Gastrocnemius medialis (tissue), 4 donors: Measurements from ENCODE around the gene PLCG2. TPM values are rescaled to one million over a fixed set of nuclear protein-coding genes. Genes with fewer than 3 reads are reported as not detected.
A peak's percentile ranks its signal among the peaks of the same experiment; 100 is the strongest.

Source experiments
- ATAC-seq, 2 donors: fragments of 150-250 bp; one replicate each; pipeline ENCODE4 v1.9.1; 2016
- DNase-seq, 2 donors: peaks; one replicate each; pipeline ENCODE4 v3.0.0-alpha.2; 2019
- H3K27ac ChIP-seq, 4 donors: fragments of 200-600 bp; sonication (generic); 1 replicate in 1 of 4; 2 replicates in 3 of 4; pipeline ENCODE4 v1.5.1; 2016 to 2018; ENCODE audit warnings: mild to moderate bottlenecking in 2 of 4, moderate library complexity in 1 of 4
- H3K27me3 ChIP-seq, 3 donors: fragments of 200-600 bp; sonication (generic) in 2 of 3; 1 replicate in 1 of 3; 2 replicates in 2 of 3; pipeline versions ENCODE4 v1.5.1 to v1.6.0; 2016 to 2019; ENCODE audit warnings: mild to moderate bottlenecking in 1 of 3, moderate library complexity in 1 of 3
- H3K36me3 ChIP-seq, 2 donors: fragments of 200-600 bp; sonication (generic) in 1 of 2; one replicate each; pipeline ENCODE4 v1.5.1; 2017 to 2018
- H3K4me1 ChIP-seq, 2 donors: fragments of 200-600 bp; sonication (generic) in 1 of 2; one replicate each; pipeline ENCODE4 v1.5.1; 2016 to 2017; ENCODE audit warnings: mild to moderate bottlenecking in 2 of 2
- H3K4me3 ChIP-seq, 4 donors: fragments of 200-600 bp; sonication (generic) in 3 of 4; 1 replicate in 1 of 4; 2 replicates in 3 of 4; pipeline ENCODE4 v1.5.1; 2016 to 2019; ENCODE audit warnings: mild to moderate bottlenecking in 2 of 4
- H3K9me3 ChIP-seq, 3 donors: fragments of 200-600 bp; sonication (generic) in 2 of 3; 1 replicate in 1 of 3; 2 replicates in 2 of 3; pipeline ENCODE4 v1.5.1; 2016 to 2019
- CTCF ChIP-seq, 5 experiments: fragments of 450-650 bp in 3 of 5; fragments of 200-600 bp in 2 of 5; sonication (generic) in 2 of 5; IDR thresholded peaks in 4 of 5; conservative IDR thresholded peaks in 1 of 5; 1 replicate in 4 of 5; 2 replicates in 1 of 5; pipeline ENCODE4 v1.5.1; 2016 to 2019; ENCODE audit warnings: antibody characterized with exemption in 5 of 5, mild to moderate bottlenecking in 3 of 5, moderate library complexity in 3 of 5
- POLR2A ChIP-seq, 2 donors: fragments of 450-650 bp; IDR thresholded peaks; one replicate each; pipeline ENCODE4 v1.6.1; 2017; ENCODE audit warnings: antibody characterized with exemption in 2 of 2, mild to moderate bottlenecking in 2 of 2, moderate library complexity in 2 of 2
- in situ Hi-C, 4 donors: fragments of 200-750 bp; cut with MboI; loops; one replicate each; pipeline versions ENCODE4 v1.15.0 to v1.8.0; 2017; ENCODE audit warnings: low sequenced_read_pairs in 4 of 4
- intact Hi-C: fragments of 100-400 bp; cut with DNase I; formaldehyde crosslinking; loops from one replicate; pipeline ENCODE4 v1.15.1; 2023; ENCODE audit warnings: low total_unique reads
- total RNA-seq, 4 donors: library from RNA; depleted of rRNA; stranded (reverse); fragments of >200 nt; gene quantifications; one replicate each; pipeline versions ENCODE4 v1.1.0 to v1.2.3, GENCODE V29; 2016

The PLCG2 gene
- total RNA-seq, 4 donors from 2014 or later: 1.8 to 3.0 (median 2.1) TPM

- Histone ChIP-seq H3K9me3 (no peaks in the 10 kb centered on the region), H3K4me1 (peaks cover 0 to 3% of the 10 kb centered on the region in 2 donors), H3K27me3 (no peaks in the 10 kb centered on the region), H3K36me3 (no peaks in the 10 kb centered on the region), H3K27ac (peak overlapping the region; percentile 47 to 52 (median 49)), H3K4me3 (no peak overlapping the region)
- no peak for TF ChIP-seq POLR2A (IDR thresholded peaks at IDR 0.05)
- ATAC-seq (no peak), DNase-seq (peak; percentile 15 to 37)
- in situ Hi-C loops: no loop called here
- intact Hi-C loops: no loop called here
Measured at GRCh38 chr16:81752225-81752875, 26.7 kb upstream of the PLCG2 start.

- H3K27me3 ChIP-seq: no peaks in the 10 kb centered on the region
- ATAC-seq (no peak), DNase-seq (no peak)
- H3K27ac ChIP-seq: peak overlapping the region in 3 of 4 donors; percentile 47 to 52 (median 50)
- in situ Hi-C loops: no loop called here
- H3K36me3 ChIP-seq: no peaks in the 10 kb centered on the region
- H3K4me3 ChIP-seq: no peak overlapping the region
- TF ChIP-seq POLR2A (IDR thresholded peaks at IDR 0.05): no peak
- no peak for TF ChIP-seq CTCF (IDR thresholded peaks at IDR 0.05 in 4 of 5, conservative IDR thresholded peaks at IDR 0.05 in 1 of 5)
- no peaks in the 10 kb centered on the region for H3K9me3 ChIP-seq
- peaks cover 0 to 3% of the 10 kb centered on the region in 2 donors for H3K4me1 ChIP-seq
- intact Hi-C loops: no loop called here
Measured at GRCh38 chr16:81752876-81753227, 26.2 kb upstream of the PLCG2 start.

DNA sequence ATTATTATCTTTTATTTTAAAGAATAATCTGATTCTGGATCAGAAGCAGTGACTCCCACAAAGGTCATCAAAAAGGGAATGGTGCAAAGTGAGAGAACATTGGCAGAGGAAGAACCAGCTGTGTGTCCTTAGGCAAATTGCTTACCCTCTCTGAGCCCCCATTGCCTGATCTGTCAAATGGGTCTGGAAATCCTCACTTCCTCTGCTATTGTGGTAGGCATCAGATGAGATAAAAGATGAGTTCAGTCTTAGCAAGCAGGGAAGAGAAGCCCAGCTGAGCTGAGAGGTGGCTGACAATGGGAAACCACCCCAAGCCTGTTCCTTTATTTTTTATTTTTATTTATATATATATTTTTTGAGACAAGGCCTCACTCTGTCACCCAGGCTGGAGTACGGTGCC is 24.2 kb upstream of the PLCG2 start:
- ATAC-seq: no peak
- H3K9me3 ChIP-seq: no peaks in the 10 kb centered on the region
- no peak for TF ChIP-seq CTCF (IDR thresholded peaks at IDR 0.05 in 4 of 5, conservative IDR thresholded peaks at IDR 0.05 in 1 of 5)
- no peak for TF ChIP-seq POLR2A (IDR thresholded peaks at IDR 0.05)
- no peaks in the 10 kb centered on the region for H3K36me3 ChIP-seq
- H3K4me3 ChIP-seq: no peak overlapping the region
- intact Hi-C loops (no loop called here), in situ Hi-C loops (no loop called here)
- no peaks in the 10 kb centered on the region for H3K27me3 ChIP-seq
- H3K27ac ChIP-seq: no peak overlapping the region
- H3K4me1 ChIP-seq: peaks cover 0 to 3% of the 10 kb centered on the region in 2 donors
- DNase-seq: no peak

DNA sequence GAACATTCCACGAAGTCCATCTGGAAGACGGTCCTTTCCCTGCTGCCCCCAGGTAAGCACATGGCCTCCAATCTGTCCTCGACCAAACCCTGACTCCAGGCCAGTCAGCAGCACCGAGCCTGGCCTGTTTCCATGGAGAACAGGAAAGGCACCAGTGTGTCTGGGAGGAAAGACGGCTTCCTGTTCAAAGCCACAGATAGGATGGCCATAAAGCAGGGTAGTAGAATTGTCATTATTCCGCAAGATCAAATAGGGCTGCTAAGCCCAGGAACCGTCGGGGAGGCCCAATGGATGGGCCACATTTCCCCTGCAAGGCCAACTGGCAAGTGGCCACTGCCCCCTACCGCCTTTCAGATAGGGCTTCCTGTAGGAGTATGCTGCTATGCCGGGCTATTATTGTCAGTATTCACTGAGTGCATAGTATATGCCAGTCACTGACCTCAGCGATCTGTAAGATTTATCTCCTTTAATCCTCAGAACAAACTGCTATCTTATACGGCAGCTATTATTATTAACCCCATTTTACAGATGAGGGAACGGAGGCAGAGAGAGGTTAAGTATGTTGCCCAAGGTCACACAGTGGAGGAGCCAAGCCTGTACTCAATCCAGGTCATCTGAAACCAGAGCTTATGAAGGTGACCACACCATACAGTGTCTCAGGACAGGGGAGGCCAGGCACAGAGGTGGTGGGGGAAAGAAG is 23.0 kb upstream of the PLCG2 start:
- no peak for ATAC-seq
- no peak for TF ChIP-seq POLR2A (IDR thresholded peaks at IDR 0.05)
- no peak for TF ChIP-seq CTCF (IDR thresholded peaks at IDR 0.05 in 4 of 5, conservative IDR thresholded peaks at IDR 0.05 in 1 of 5)
- no peak overlapping the region for H3K4me3 ChIP-seq
- no peaks in the 10 kb centered on the region for H3K27me3 ChIP-seq
- no peak for DNase-seq
- peaks cover 0 to 3% of the 10 kb centered on the region in 2 donors for H3K4me1 ChIP-seq
- no peak overlapping the region for H3K27ac ChIP-seq
- no peaks in the 10 kb centered on the region for H3K9me3 ChIP-seq
- in situ Hi-C loops: no loop called here
- no peaks in the 10 kb centered on the region for H3K36me3 ChIP-seq
- intact Hi-C loops: no loop called here

GRCh38 chr16:81756615-81757356 is 22.3 kb upstream of the PLCG2 start:
- in situ Hi-C loops (no loop called here), intact Hi-C loops (no loop called here)
- no peaks in the 10 kb centered on the region for H3K36me3 ChIP-seq
- H3K4me1 ChIP-seq: peaks cover 0 to 3% of the 10 kb centered on the region in 2 donors
- H3K27ac ChIP-seq: no peak overlapping the region
- H3K27me3 ChIP-seq: no peaks in the 10 kb centered on the region
- no peak overlapping the region for H3K4me3 ChIP-seq
- DNase-seq (no peak), ATAC-seq (no peak)
- TF ChIP-seq POLR2A (IDR thresholded peaks at IDR 0.05) (no peak), CTCF (IDR thresholded peaks at IDR 0.05 in 4 of 5, conservative IDR thresholded peaks at IDR 0.05 in 1 of 5) (no peak)
- no peaks in the 10 kb centered on the region for H3K9me3 ChIP-seq
